Measurements from ENCODE around the gene EDARADD. TPM values are rescaled to one million over a fixed set of nuclear protein-coding genes. Genes with fewer than 3 reads are reported as not detected.
A peak's percentile ranks its signal among the peaks of the same experiment; 100 is the strongest.

EDARADD gene
- total RNA-seq, 1 donor from 2014 or later = 9.4 TPM

DNA sequence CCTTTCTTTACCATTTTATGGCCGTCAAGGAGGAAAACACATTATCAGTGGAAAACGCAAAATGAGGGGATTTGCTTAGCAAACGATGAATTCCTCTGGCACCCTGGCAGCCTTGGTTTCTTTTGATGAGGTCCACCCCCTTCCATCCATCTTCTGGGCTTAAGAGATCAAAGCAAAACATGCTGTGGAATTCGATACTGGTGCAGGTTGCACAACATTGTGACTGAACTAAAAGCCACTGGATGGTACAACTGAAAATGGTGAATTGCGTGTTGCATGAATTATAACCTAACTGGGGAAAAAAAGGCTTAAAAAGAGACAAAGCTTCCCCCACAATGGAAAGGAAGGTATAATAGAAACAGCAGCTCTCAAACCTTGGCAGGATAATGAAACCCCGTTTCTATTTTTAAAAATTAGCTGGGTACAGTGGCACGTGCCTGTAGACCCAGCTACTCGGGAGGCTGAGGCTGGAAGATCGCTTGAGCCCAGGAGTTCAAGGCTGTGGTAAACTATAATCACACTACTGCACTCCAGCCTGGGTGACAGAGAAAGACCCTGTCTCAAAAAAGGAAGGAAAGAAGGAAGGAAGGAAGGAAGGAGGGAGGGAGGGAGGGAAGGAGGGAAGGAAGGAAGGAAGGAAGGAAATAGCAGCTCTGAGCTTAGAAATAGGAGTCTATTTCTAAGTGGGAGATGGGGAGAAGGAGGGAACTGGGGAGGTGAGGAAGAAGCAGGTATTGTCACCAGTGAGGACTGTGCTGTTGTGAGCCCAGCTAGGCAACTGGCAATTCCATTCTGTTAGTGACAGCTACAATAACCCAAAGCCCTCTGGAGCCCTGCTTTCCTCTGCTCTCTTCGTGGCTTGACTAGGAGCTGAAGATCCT, 100.7 kb downstream of the EDARADD start:
- DNase-seq (ENCODE audit: low spot score) = no peak
- Mint-ChIP-seq H3K27me3 (ENCODE audit: unreplicated experiment) (peaks cover 5% of the 10 kb centered on the region), H3K36me3 (ENCODE audit: low read depth, unreplicated experiment) (no peaks in the 10 kb centered on the region), H3K27ac (ENCODE audit: unreplicated experiment) (no peak overlapping the region), H3K9me3 (ENCODE audit: unreplicated experiment) (no peaks in the 10 kb centered on the region), H3K4me1 (ENCODE audit: unreplicated experiment) (peaks cover 32% of the 10 kb centered on the region), H3K4me3 (ENCODE audit: unreplicated experiment) (no peak overlapping the region)
- TF ChIP-seq, protein P1, sequence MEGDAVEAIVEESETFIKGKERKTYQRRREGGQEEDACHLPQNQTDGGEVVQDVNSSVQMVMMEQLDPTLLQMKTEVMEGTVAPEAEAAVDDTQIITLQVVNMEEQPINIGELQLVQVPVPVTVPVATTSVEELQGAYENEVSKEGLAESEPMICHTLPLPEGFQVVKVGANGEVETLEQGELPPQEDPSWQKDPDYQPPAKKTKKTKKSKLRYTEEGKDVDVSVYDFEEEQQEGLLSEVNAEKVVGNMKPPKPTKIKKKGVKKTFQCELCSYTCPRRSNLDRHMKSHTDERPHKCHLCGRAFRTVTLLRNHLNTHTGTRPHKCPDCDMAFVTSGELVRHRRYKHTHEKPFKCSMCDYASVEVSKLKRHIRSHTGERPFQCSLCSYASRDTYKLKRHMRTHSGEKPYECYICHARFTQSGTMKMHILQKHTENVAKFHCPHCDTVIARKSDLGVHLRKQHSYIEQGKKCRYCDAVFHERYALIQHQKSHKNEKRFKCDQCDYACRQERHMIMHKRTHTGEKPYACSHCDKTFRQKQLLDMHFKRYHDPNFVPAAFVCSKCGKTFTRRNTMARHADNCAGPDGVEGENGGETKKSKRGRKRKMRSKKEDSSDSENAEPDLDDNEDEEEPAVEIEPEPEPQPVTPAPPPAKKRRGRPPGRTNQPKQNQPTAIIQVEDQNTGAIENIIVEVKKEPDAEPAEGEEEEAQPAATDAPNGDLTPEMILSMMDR (IDR thresholded peaks at IDR 0.05; ENCODE audit: unreplicated experiment) = no peak

DNA sequence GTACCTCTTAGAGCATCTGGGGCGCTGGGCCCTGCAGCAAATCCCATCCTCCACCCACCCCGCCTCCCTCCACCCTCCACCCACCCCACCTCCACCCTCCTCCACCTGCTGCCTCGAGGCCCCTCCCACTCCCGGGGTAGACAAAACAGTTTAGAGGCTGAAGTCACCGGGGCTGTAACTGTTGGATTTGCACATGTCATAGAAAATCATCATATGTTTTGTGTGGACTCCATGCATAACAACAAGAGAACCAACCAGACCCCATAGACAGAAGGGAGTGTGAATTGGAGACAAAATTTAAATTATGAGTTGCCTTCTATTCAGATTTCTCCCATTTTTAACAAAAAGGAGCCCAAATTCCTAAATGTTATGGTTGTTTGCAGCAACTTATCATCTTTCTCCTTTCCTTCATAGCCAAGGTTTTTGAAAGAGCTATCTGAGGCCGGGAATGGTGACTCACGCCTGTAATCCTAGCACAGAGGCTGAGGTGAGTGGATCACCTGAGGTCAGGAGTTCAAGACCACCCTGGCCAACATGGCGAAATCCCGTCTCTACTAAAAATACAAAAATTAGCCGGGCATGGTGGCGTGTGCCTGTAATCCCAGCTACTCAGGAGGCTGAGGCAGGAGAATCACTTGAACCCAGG, 101.5 kb downstream of the EDARADD start:
- TF ChIP-seq, protein P1 (IDR thresholded peaks at IDR 0.05; ENCODE audit: unreplicated experiment) = no peak
- Mint-ChIP-seq H3K4me3 (ENCODE audit: unreplicated experiment) (no peak overlapping the region), H3K27me3 (ENCODE audit: unreplicated experiment) (peaks cover 5% of the 10 kb centered on the region), H3K9me3 (ENCODE audit: unreplicated experiment) (no peaks in the 10 kb centered on the region), H3K36me3 (ENCODE audit: low read depth, unreplicated experiment) (no peaks in the 10 kb centered on the region), H3K4me1 (ENCODE audit: unreplicated experiment) (peaks cover 30% of the 10 kb centered on the region), H3K27ac (ENCODE audit: unreplicated experiment) (no peak overlapping the region)
- DNase-seq (ENCODE audit: low spot score) = no peak

DNA sequence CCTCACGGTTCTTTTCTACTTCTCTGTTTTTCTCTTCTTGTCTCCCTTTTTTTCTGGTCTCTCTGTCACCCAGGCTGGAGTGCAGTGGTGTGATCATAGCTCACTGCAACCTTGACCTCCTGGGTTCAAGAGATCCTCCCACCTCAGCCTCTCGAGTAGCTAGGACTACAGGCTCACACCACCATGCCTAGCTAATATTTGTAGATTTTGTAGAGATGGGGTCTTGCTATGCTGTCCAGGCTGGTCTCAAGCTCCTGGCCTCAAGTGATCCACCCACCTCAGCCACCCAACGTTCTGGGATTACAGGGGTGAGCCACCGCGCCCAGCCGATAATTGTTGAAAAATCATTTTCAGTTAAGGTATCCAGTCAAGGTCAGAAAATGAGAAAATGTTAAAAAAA, 103.8 kb downstream of the EDARADD start:
- DNase-seq (ENCODE audit: low spot score) = no peak
- peaks cover 19% of the 10 kb centered on the region for H3K4me1 Mint-ChIP-seq (ENCODE audit: unreplicated experiment)
- TF ChIP-seq, protein P1 (IDR thresholded peaks at IDR 0.05; ENCODE audit: unreplicated experiment) = no peak
- H3K9me3 Mint-ChIP-seq (ENCODE audit: unreplicated experiment) = no peaks in the 10 kb centered on the region
- no peak overlapping the region for H3K4me3 Mint-ChIP-seq (ENCODE audit: unreplicated experiment)
- H3K27ac Mint-ChIP-seq (ENCODE audit: unreplicated experiment) = no peak overlapping the region
- H3K27me3 Mint-ChIP-seq (ENCODE audit: unreplicated experiment) = peaks cover 7% of the 10 kb centered on the region
- H3K36me3 Mint-ChIP-seq (ENCODE audit: low read depth, unreplicated experiment) = no peaks in the 10 kb centered on the region

DNA sequence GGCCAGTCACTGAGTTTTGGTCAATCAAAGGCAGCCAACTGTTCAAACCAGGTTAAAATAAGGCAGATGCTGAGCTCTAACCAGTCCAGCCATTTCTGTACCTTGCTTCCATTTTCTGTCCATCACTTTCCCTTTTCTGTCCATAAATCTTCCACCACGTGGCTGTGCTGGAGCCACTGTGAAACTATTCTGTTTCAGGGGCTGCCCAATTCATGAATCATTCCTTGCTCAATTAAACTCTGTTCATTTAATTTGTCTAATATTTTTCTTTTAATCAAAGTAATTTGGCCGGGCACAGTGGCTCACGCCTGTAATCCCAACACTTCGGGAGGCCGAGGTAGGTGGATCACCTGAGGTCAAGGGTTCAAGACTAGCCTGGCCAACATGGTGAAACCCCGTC, 107.0 kb downstream of the EDARADD start:
- H3K9me3 Mint-ChIP-seq (ENCODE audit: unreplicated experiment) = no peaks in the 10 kb centered on the region
- H3K27ac Mint-ChIP-seq (ENCODE audit: unreplicated experiment) = no peak overlapping the region
- TF ChIP-seq, protein P1 (IDR thresholded peaks at IDR 0.05; ENCODE audit: unreplicated experiment) = no peak
- no peak overlapping the region for H3K4me3 Mint-ChIP-seq (ENCODE audit: unreplicated experiment)
- no peaks in the 10 kb centered on the region for H3K36me3 Mint-ChIP-seq (ENCODE audit: low read depth, unreplicated experiment)
- no peak for DNase-seq (ENCODE audit: low spot score)
- peaks cover 24% of the 10 kb centered on the region for H3K4me1 Mint-ChIP-seq (ENCODE audit: unreplicated experiment)
- H3K27me3 Mint-ChIP-seq (ENCODE audit: unreplicated experiment) = peaks cover 7% of the 10 kb centered on the region

DNA sequence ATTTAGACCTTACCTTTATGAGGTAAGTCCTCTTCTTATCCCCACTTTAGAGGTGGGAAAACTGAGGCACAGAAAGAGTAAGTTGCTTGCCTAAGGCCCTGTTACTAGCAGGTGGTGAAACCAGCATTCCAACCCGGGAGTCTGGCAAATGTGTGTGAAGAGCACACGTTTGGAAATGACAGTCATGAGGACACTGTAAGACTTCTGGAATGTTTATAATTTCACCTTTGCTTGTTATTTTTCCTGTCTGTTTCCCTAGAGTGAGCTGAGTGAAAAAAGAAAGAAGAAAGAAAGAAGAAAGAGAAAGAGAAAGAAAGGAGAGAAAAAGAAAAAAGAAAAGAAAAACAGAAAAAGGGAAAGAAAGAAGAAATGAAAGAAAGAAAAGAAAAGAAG, 108.5 kb downstream of the EDARADD start:
- H3K4me1 Mint-ChIP-seq (ENCODE audit: unreplicated experiment) = peaks cover 24% of the 10 kb centered on the region
- no peaks in the 10 kb centered on the region for H3K36me3 Mint-ChIP-seq (ENCODE audit: low read depth, unreplicated experiment)
- TF ChIP-seq, protein P1 (IDR thresholded peaks at IDR 0.05; ENCODE audit: unreplicated experiment) = no peak
- no peak overlapping the region for H3K4me3 Mint-ChIP-seq (ENCODE audit: unreplicated experiment)
- H3K27ac Mint-ChIP-seq (ENCODE audit: unreplicated experiment) = peak overlapping the region; percentile 99
- H3K9me3 Mint-ChIP-seq (ENCODE audit: unreplicated experiment) = no peaks in the 10 kb centered on the region
- H3K27me3 Mint-ChIP-seq (ENCODE audit: unreplicated experiment) = peaks cover 7% of the 10 kb centered on the region
- DNase-seq (ENCODE audit: low spot score) = no peak
